Measurements from ENCODE around the gene RNF10.
"Not testable (repeated sequence)": the region's sequence is repeated elsewhere in the genome, so short reads cannot be mapped to it uniquely, and the experiment has no call there.

The RNF10 gene

GRCh38 chr12:120514002-120514401 is 20.2 kb upstream of the RNF10 start:
- H3K9me3 ChIP-seq (ENCODE audit: insufficient read depth, low read length) = no peaks in the 10 kb centered on the region
- H3K79me2 ChIP-seq (ENCODE audit: insufficient read depth, low read length) = no peaks in the 10 kb centered on the region
- H4K20me1 ChIP-seq (ENCODE audit: low read depth, low read length) = no peaks in the 10 kb centered on the region
- no peak overlapping the region for H3K9ac ChIP-seq (ENCODE audit: low read length)
- no peak overlapping the region for H3K27ac ChIP-seq (ENCODE audit: low read depth, low read length)
- H3F3A ChIP-seq (ENCODE audit: insufficient read depth) = no peaks in the 10 kb centered on the region
- no peaks in the 10 kb centered on the region for H3K9me2 ChIP-seq (replicated peaks; ENCODE audit: insufficient read depth, low read length)
- no peak overlapping the region for H3K4me3 ChIP-seq (ENCODE audit: insufficient read depth, low read length, poor library complexity, severe bottlenecking)
- no peak overlapping the region for H2AFZ ChIP-seq (ENCODE audit: low read depth, low read length, severe bottlenecking)
- H3K4me2 ChIP-seq (ENCODE audit: low read depth, low read length, poor library complexity, severe bottlenecking) = no peak overlapping the region
- TF ChIP-seq CTCF (IDR thresholded peaks at IDR 0.05; ENCODE audit: insufficient read depth, low read length, poor library complexity, severe bottlenecking) (no peak), EZH2phosphoT487 (conservative IDR thresholded peaks at IDR 0.05; ENCODE audit: low read length) (no peak)
- H3K36me3 ChIP-seq (ENCODE audit: low read length) = no peaks in the 10 kb centered on the region
- H3K27me3 ChIP-seq (ENCODE audit: low read length) = no peaks in the 10 kb centered on the region

- no peak overlapping the region for H3K4me2 ChIP-seq (ENCODE audit: low read depth, low read length, poor library complexity, severe bottlenecking)
- no peaks in the 10 kb centered on the region for H3K27me3 ChIP-seq (ENCODE audit: low read length)
- no peak overlapping the region for H3K27ac ChIP-seq (ENCODE audit: low read depth, low read length)
- no peaks in the 10 kb centered on the region for H3K79me2 ChIP-seq (ENCODE audit: insufficient read depth, low read length)
- no peaks in the 10 kb centered on the region for H4K20me1 ChIP-seq (ENCODE audit: low read depth, low read length)
- TF ChIP-seq EZH2phosphoT487 (conservative IDR thresholded peaks at IDR 0.05; ENCODE audit: low read length) = no peak
- no peaks in the 10 kb centered on the region for H3K36me3 ChIP-seq (ENCODE audit: low read length)
- no peaks in the 10 kb centered on the region for H3K9me3 ChIP-seq (ENCODE audit: insufficient read depth, low read length)
- no peak overlapping the region for H3K4me3 ChIP-seq (ENCODE audit: insufficient read depth, low read length, poor library complexity, severe bottlenecking)
- H3K9ac ChIP-seq (ENCODE audit: low read length) = no peak overlapping the region
- H3K9me2 ChIP-seq (replicated peaks; ENCODE audit: insufficient read depth, low read length) = no peaks in the 10 kb centered on the region
- H3F3A ChIP-seq (ENCODE audit: insufficient read depth) = no peaks in the 10 kb centered on the region
- no peak overlapping the region for H2AFZ ChIP-seq (ENCODE audit: low read depth, low read length, severe bottlenecking)
These were observed 18.7 kb upstream of the RNF10 start for GRCh38 chr12:120515496-120515895.

GRCh38 chr12:120519324-120519723 is 14.8 kb upstream of the RNF10 start:
- not testable (repeated sequence) for H3K27me3 ChIP-seq (ENCODE audit: low read length); H3K9me2 ChIP-seq (replicated peaks; ENCODE audit: insufficient read depth, low read length); H4K20me1 ChIP-seq (ENCODE audit: low read depth, low read length); H3K27ac ChIP-seq (ENCODE audit: low read depth, low read length); H2AFZ ChIP-seq (ENCODE audit: low read depth, low read length, severe bottlenecking); H3F3A ChIP-seq (ENCODE audit: insufficient read depth); H3K9me3 ChIP-seq (ENCODE audit: insufficient read depth, low read length); H3K36me3 ChIP-seq (ENCODE audit: low read length); H3K9ac ChIP-seq (ENCODE audit: low read length); H3K4me3 ChIP-seq (ENCODE audit: insufficient read depth, low read length, poor library complexity, severe bottlenecking); H3K4me2 ChIP-seq (ENCODE audit: low read depth, low read length, poor library complexity, severe bottlenecking); H3K79me2 ChIP-seq (ENCODE audit: insufficient read depth, low read length)

- no peak for TF ChIP-seq CTCF (IDR thresholded peaks at IDR 0.05; ENCODE audit: insufficient read depth, low read length, poor library complexity, severe bottlenecking)
- no peak for TF ChIP-seq EZH2phosphoT487 (conservative IDR thresholded peaks at IDR 0.05; ENCODE audit: low read length)
- H4K20me1 ChIP-seq (ENCODE audit: low read depth, low read length) = no peaks in the 10 kb centered on the region
- H3K9ac ChIP-seq (ENCODE audit: low read length) = no peak overlapping the region
- no peak overlapping the region for H3K4me3 ChIP-seq (ENCODE audit: insufficient read depth, low read length, poor library complexity, severe bottlenecking)
- H3K9me2 ChIP-seq (replicated peaks; ENCODE audit: insufficient read depth, low read length) = no peaks in the 10 kb centered on the region
- H3K27ac ChIP-seq (ENCODE audit: low read depth, low read length) = no peak overlapping the region
- H3K27me3 ChIP-seq (ENCODE audit: low read length) = no peaks in the 10 kb centered on the region
- H3K4me2 ChIP-seq (ENCODE audit: low read depth, low read length, poor library complexity, severe bottlenecking) = no peak overlapping the region
- peaks cover 5% of the 10 kb centered on the region for H3F3A ChIP-seq (ENCODE audit: insufficient read depth)
- no peak overlapping the region for H2AFZ ChIP-seq (ENCODE audit: low read depth, low read length, severe bottlenecking)
- no peaks in the 10 kb centered on the region for H3K9me3 ChIP-seq (ENCODE audit: insufficient read depth, low read length)
- no peaks in the 10 kb centered on the region for H3K79me2 ChIP-seq (ENCODE audit: insufficient read depth, low read length)
- no peaks in the 10 kb centered on the region for H3K36me3 ChIP-seq (ENCODE audit: low read length)
These were observed 11.6 kb upstream of the RNF10 start for GRCh38 chr12:120522568-120522967.
